K562 (cell line): ENCODE results near the gene FILIP1L. TPM values are rescaled to one million over a fixed set of nuclear protein-coding genes. Genes with fewer than 3 reads are reported as not detected.
A peak's percentile ranks its signal among the peaks of the same experiment; 100 is the strongest.

ENCODE experiments used
- ARID1B ChIP-seq: fragments of 450-650 bp; IDR thresholded peaks from 2 replicates; pipeline ENCODE4 v1.6.1; 2016; ENCODE audit warnings: antibody characterized with exemption, mild to moderate bottlenecking, inconsistent platforms
- ATF3 ChIP-seq, 2 experiments: fragments of 450-650 bp in 1 of 2; sonication (generic) in 1 of 2; formaldehyde crosslinking in 1 of 2; IDR thresholded peaks in 1 of 2; conservative IDR thresholded peaks in 1 of 2; 2 replicates each; pipeline versions ENCODE4 v1.6.1 to v1.8.1; 2016 to 2023; ENCODE audit warnings: mild to moderate bottlenecking in 2 of 2, moderate library complexity in 2 of 2, inconsistent platforms in 1 of 2, missing genetic modification reagents in 1 of 2
- BRF1 ChIP-seq: IDR thresholded peaks from 3 replicates; pipeline ENCODE4 v1.6.1; 2011; ENCODE audit warnings: borderline replicate concordance, mild to moderate bottlenecking; ENCODE audit not compliant: insufficient read length; ENCODE audit errors: extremely low read depth
- CBFB ChIP-seq: sonication (generic); formaldehyde crosslinking; IDR thresholded peaks from 2 replicates; pipeline ENCODE4 v1.4.0; 2020; ENCODE audit warnings: mild to moderate bottlenecking, missing genetic modification reagents
- CTBP1 ChIP-seq: fragments of 450-650 bp; IDR thresholded peaks from 2 replicates; pipeline ENCODE4 v1.6.1; 2016; ENCODE audit warnings: borderline replicate concordance
- DLX4 ChIP-seq: fragments of 250-450 bp; sonication (Bioruptor Pico); IDR thresholded peaks from 2 replicates; pipeline ENCODE4 v1.6.1; 2021; ENCODE audit warnings: mild to moderate bottlenecking
- FOXJ3 ChIP-seq: sonication (generic); formaldehyde crosslinking; IDR thresholded peaks from 2 replicates; pipeline ENCODE4 v1.4.0; 2020; ENCODE audit warnings: mild to moderate bottlenecking, missing genetic modification reagents
- L3MBTL2 ChIP-seq: fragments of 450-650 bp; IDR thresholded peaks from 2 replicates; pipeline ENCODE4 v1.6.1; 2016; ENCODE audit warnings: mild to moderate bottlenecking, moderate library complexity
- MYBL2 ChIP-seq, 2 experiments: fragments of 450-650 bp in 1 of 2; sonication (generic) in 1 of 2; formaldehyde crosslinking in 1 of 2; IDR thresholded peaks; 2 replicates each; pipeline versions ENCODE4 v1.6.1 to v1.8.1; 2017 to 2022; ENCODE audit warnings: borderline replicate concordance in 1 of 2, inconsistent platforms in 1 of 2, low read depth in 1 of 2, mild to moderate bottlenecking in 1 of 2, missing genetic modification reagents in 1 of 2, moderate library complexity in 1 of 2
- NONO ChIP-seq, 2 experiments: fragments of 200-400 bp in 1 of 2; fragments of 450-650 bp in 1 of 2; formaldehyde crosslinking in 1 of 2; IDR thresholded peaks; 2 replicates each; pipeline ENCODE4 v1.6.1; 2017; ENCODE audit warnings: low read depth in 2 of 2, mild to moderate bottlenecking in 2 of 2, moderate library complexity in 2 of 2, low read length in 1 of 2
- NR2C2 ChIP-seq, 2 experiments: fragments of 200-800 bp in 1 of 2; sonication (Bioruptor generic) in 1 of 2; sonication (generic) in 1 of 2; formaldehyde crosslinking in 1 of 2; IDR thresholded peaks; 2 replicates each; pipeline versions ENCODE4 v1.6.1 to v1.8.0; 2016 to 2022; ENCODE audit warnings: mild to moderate bottlenecking in 1 of 2, missing compliant biosample characterization in 1 of 2, missing genetic modification characterization in 1 of 2, missing genetic modification reagents in 1 of 2
- POLR2G ChIP-seq: fragments of 200-400 bp; formaldehyde crosslinking; IDR thresholded peaks from 2 replicates; pipeline ENCODE4 v1.6.1; 2017; ENCODE audit warnings: low read depth, mild to moderate bottlenecking, antibody characterized with exemption, low read length, moderate library complexity
- PTBP1 ChIP-seq: fragments of 200-400 bp; formaldehyde crosslinking; IDR thresholded peaks from 2 replicates; pipeline ENCODE4 v1.6.1; 2017; ENCODE audit warnings: low read depth, low read length
- RBFOX2 ChIP-seq: fragments of 200-400 bp; formaldehyde crosslinking; IDR thresholded peaks from 2 replicates; pipeline ENCODE4 v1.6.1; 2017; ENCODE audit warnings: low read depth, mild to moderate bottlenecking, low read length, moderate library complexity
- RBM17 ChIP-seq: fragments of 200-400 bp; formaldehyde crosslinking; IDR thresholded peaks from 2 replicates; pipeline ENCODE4 v1.6.1; 2017; ENCODE audit warnings: low read depth, mild to moderate bottlenecking, low read length, borderline replicate concordance
- RFX7 ChIP-seq: fragments of 250-450 bp; sonication (Bioruptor Pico); IDR thresholded peaks from 2 replicates; pipeline ENCODE4 v1.5.1; 2021; ENCODE audit warnings: mild to moderate bottlenecking
- SIN3B ChIP-seq: fragments of 450-650 bp; IDR thresholded peaks from 2 replicates; pipeline ENCODE4 v1.6.1; 2017; ENCODE audit warnings: low read depth, mild to moderate bottlenecking, moderate library complexity
- TRIM25 ChIP-seq: fragments of 450-650 bp; IDR thresholded peaks from 2 replicates; pipeline ENCODE4 v1.7.0; 2016; ENCODE audit warnings: borderline replicate concordance
- ZFP91 ChIP-seq: sonication (generic); formaldehyde crosslinking; IDR thresholded peaks from 2 replicates; pipeline ENCODE4 v1.8.0; 2022; ENCODE audit warnings: mild to moderate bottlenecking, missing genetic modification reagents
- ZNF12 ChIP-seq: sonication (generic); formaldehyde crosslinking; IDR thresholded peaks from 2 replicates; pipeline ENCODE4 v1.4.0; 2020; ENCODE audit warnings: mild to moderate bottlenecking, missing genetic modification reagents
- ZNF175 ChIP-seq: fragments of 200-800 bp; sonication (Bioruptor generic); IDR thresholded peaks from 2 replicates; pipeline ENCODE4 v1.6.1; 2016; ENCODE audit warnings: low read depth, mild to moderate bottlenecking, missing genetic modification characterization, missing compliant biosample characterization
- polyA plus RNA-seq, 8 experiments: library from polyadenylated mRNA; depleted of rRNA in 4 of 8; stranded (reverse) in 5 of 8; unstranded in 3 of 8; fragments of >200 nt; fragmentation: Nextera tagmentation in 2 of 8; fragmentation: Illumina TruSeq in 1 of 8; extraction: Ambion mirVana in 2 of 8; extraction: Trizol in 1 of 8; gene quantifications; 2 replicates each; pipeline versions ENCODE4 v1.2.1 to v1.2.3, GENCODE V29; 2011 to 2014; ENCODE audit warnings: inconsistent platforms in 1 of 8, missing spikeins in 1 of 8
- total RNA-seq, 7 experiments: library from RNA; depleted of rRNA in 6 of 7; stranded (reverse); fragments of >200 nt in 6 of 7; fragmentation: Illumina TruSeq in 2 of 7; extraction: Trizol in 2 of 7; gene quantifications; 2 replicates each; pipeline versions ENCODE4 v1.2.1 to v1.2.3, GENCODE V29; 2011 to 2021; ENCODE audit warnings: low replicate concordance in 1 of 7

FILIP1L gene
- total and polyA plus RNA-seq, 9 of the 15 experiments (the other 6 are each of a cell fraction or from before 2014, with no cell fraction given), result 0.50 to 2.1 (median 1.1) TPM

- TF ChIP-seq POLR2G (peak; percentile 95), ZNF12 (CRISPR knock-in tag) (0 out of 2 replicates have a peak, but pooled peaks have one; percentile 31), L3MBTL2 (peak; percentile 67), ARID1B (peak; percentile 33; the same call in 1 of the 2 replicates), ZFP91 (CRISPR knock-in tag) (no peak), RBFOX2 (peak; percentile 97), BRF1 (no peak), RFX7 (CRISPR knock-in tag) (no peak), CBFB (CRISPR knock-in tag) (no peak), SIN3B (no peak), DLX4 (CRISPR knock-in tag) (no peak), NONO (IDR thresholded peaks at IDR 0.05; ENCODE audit: low read depth in 2 of 2, low read length in 1 of 2) (peak; percentile 37 to 71; a peak in 1 of 4 replicates), ATF3 (IDR thresholded peaks at IDR 0.05) (peak; percentile 79), ATF3 (CRISPR knock-in tag; conservative IDR thresholded peaks at IDR 0.05) (no peak), FOXJ3 (CRISPR knock-in tag) (no peak), NR2C2 (CRISPR knock-in tag; IDR thresholded peaks at IDR 0.05) (no peak), NR2C2 (tag; IDR thresholded peaks at IDR 0.05) (no peak), ZNF175 (CRISPR knock-in tag) (0 out of 2 replicates have a peak, but pooled peaks have one; percentile 20), MYBL2 (IDR thresholded peaks at IDR 0.05; ENCODE audit: low read depth) (no peak), MYBL2 (CRISPR knock-in tag; IDR thresholded peaks at IDR 0.05; ENCODE audit: borderline replicate concordance) (no peak), RBM17 (no peak), CTBP1 (peak; percentile 90), PTBP1 (no peak), TRIM25 (no peak)
Observed at GRCh38 chr3:99875929-99876841, 238.1 kb downstream of the FILIP1L start (continued).
